NCI-H2196 treated with DMSO at 0.1 percent for 48 hours (cell line): ENCODE results near the gene NSDHL.

ENCODE experiments used
- DNase-seq: peaks from one replicate; lab custom pipeline; 2025; ENCODE audit not compliant: unreplicated experiment; lab: John Stamatoyannopoulos, UW

Gene NSDHL

DNA sequence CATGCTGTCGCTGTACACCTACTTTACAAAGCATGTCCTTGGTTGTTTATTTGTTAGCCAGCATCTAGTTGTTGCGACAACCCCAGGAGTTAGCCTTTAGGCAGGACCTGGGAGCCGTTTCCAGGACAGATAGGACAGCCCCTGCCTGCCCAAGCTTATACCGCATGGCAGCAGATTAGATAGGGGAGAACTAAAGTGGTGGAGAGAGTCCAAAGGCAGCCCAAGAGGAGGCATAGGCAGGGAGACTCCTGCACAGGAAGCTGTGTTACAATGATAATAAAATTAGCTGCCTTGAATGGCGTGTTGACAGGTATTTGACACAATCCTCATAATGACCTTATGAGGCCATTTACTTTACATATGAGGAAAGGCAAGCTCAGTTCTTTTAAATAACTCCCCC, 13.0 kb downstream of the NSDHL start:
- no peak for DNase-seq

- DNase-seq = no peak
Observed at GRCh38 chrX:152844256-152844655, 13.4 kb downstream of the NSDHL start.

DNA sequence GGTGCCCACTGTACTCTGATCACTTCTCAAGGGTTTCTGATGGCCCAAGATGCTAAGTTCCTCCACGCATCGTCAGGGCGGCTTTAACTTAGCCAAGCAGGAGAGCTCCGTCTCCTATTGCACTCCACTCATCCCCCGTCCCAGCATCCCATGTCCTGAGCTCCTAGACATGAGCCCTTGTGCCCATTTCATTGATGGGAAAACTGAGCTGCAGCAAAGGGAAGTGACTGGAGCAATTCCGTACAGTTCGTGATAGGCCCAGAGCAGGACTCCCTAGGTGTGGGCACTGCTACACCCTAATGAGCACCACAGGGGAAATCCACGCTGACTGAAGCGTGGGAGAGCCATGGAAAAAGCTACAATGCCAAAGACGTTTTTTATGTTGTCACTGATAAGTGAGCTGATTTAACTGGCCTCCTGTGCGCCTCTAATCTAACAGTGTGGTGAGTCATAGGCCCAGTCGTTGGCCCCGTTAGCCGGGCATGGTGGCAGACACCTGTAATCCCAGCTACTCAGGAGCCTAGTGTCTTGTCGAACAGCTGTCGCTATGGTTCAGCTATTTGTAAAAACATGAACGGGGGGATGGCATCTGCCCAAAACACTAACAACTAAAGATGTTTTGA, 14.9 kb downstream of the NSDHL start:
- DNase-seq = no peak

DNA sequence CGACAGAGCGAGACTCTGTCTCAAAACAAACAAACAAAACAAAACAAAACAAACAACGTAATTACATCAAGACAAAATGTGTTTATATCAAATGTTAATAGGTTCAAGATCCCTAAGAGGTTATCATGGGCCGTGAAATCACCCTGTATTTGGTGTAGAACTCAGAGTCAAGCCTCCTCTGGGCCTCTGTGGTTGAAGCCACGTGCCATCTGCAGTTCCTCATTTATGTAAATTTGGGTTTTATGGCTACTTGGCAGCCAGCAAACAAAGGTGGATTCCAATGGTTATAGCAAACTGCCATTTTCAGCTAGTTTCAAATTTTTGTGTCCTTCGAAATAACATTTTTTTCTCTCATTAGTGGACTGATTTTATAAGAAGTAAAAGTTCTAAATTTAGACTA, 16.4 kb downstream of the NSDHL start:
- no peak for DNase-seq

GRCh38 chrX:152850465-152850864, 19.6 kb downstream of the NSDHL start:
- DNase-seq = no peak

DNA sequence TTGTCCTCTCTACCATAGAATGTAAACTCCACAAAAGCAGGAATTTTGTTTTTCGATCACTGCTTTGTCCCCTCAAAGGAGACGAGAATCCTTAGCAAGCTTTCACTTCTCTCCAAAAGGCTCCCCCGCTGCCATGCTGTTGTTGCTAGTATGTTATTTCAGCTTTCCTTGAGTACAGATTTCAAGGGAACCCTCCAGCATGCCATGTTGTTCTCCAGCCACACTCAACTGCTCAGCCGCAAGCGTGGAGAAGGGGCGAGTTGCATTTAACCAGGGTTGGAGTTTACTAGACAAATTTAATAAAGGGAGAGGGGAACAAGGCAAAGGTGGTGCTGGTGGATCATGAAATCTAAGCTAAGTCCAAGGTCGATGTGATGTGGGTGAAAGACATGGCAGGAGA, 23.1 kb downstream of the NSDHL start:
- DNase-seq = no peak

- no peak for DNase-seq
Observed at GRCh38 chrX:152861116-152861515, 30.3 kb downstream of the NSDHL start.

GRCh38 chrX:152861826-152862225, 31.0 kb downstream of the NSDHL start:
- no peak for DNase-seq

GRCh38 chrX:152865232-152865920, 34.5 kb downstream of the NSDHL start:
- DNase-seq = no peak

GRCh38 chrX:152866386-152866785, 35.5 kb downstream of the NSDHL start:
- DNase-seq = no peak

GRCh38 chrX:152869972-152870371, 39.1 kb downstream of the NSDHL start:
- no peak for DNase-seq

GRCh38 chrX:152871260-152871659, 40.4 kb downstream of the NSDHL start:
- no peak for DNase-seq

DNA sequence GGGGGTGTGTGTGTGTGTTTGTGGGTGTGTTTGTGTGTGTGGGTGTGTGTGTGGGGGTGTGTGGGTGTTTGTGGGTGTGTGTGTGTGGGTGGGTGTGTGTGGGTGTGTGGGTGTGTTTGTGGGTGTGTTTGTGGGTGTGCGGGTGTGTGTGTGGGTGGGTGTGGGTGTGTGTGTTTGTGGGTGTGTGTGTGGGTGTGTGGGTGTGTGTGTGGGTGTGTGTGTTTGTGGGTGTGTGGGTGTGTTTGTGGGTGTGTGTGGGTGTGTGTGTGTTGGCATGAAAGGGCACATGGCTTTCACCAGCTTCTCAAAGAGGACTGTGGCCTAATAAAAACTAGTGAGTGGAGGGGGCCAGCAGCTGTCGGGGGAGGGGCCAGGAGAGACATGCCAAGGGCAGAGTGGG, 41.7 kb downstream of the NSDHL start:
- DNase-seq = no peak

DNA sequence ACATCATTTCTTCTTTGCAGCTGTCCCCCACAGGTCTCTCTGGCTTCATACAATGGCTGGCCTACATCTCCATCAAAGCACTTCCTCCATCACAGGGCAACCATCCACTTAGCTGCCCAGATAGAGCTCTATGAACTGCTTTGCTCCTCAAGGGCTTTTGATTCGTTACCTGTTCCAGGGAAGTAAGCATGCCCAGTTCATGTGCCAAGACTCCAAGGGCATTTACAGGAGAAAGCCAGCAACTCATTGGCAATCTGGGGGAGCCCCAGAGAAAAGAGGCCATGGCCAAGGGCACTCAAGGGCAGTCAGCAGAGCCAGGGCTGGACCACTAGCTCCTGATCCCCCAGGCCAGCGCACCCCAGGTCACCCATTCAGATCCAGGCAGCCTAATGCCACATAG, 42.5 kb downstream of the NSDHL start:
- DNase-seq = no peak

GRCh38 chrX:152876931-152877840, 46.3 kb downstream of the NSDHL start:
- no peak for DNase-seq

DNA sequence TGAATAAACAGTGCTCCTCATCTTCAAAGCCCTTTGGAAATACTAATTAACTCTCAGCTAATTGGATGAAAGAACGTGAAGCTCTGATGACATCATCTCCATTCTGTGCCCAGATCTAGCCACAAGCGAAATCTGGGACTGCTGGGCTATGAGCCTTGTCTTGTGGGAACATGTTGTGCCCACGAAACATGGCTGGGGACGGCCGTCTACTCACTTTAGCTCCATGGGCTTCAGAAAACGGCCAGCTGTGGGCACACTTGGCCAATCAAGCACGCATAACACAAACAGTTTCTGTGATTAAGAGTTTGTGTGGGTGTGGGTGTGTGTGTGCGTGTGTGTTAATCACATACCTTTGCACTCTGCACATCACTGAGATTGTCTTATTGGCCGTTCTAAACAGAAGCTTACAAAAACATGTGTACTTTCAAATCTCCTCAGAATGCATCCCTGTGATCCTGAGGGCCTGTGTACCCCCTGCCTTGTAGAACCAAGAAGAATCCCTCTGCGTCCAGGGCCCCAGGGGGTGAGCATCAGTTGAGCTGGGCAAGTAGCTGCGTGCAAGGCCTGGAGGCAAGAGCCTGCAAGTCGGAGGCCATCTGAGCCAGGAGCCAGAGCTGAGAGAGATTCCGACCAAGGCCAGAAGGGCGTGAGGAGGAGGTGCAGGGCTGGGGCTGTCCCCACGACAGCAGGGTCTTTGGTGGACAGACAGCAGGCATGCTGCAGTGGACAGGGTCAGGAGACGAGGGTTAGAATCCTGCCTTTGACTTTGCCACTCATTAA, 48.3 kb downstream of the NSDHL start:
- DNase-seq = no peak

GRCh38 chrX:152881289-152881688, 50.4 kb downstream of the NSDHL start:
- no peak for DNase-seq

- no peak for DNase-seq
Observed at GRCh38 chrX:152884171-152884570, 53.3 kb downstream of the NSDHL start.

- no peak for DNase-seq
Observed at GRCh38 chrX:152886716-152887115, 55.9 kb downstream of the NSDHL start.

DNA sequence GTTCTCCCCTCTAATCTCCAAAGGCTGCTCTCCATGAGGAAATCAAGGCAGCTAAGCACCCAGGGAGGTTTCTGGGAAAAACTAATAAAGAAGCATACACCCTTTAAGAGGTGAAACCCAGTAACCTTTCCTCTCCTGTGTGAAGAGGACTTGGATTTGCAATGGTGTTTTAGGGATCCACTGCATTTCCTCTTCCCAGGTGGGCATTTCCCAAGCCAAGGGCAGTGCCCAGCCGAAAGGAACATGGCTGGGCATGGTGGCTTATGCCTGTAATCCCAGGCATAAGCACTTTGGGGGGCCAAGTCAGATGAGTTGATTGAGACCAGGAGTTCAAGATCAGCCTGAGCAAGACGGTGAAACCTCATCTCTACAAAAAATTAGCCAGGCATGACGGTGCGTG, 61.6 kb downstream of the NSDHL start:
- DNase-seq = no peak
